NK-92 (cell line): ENCODE data around the gene PARP3.

Experiments
- DNase-seq: peaks from one replicate; lab custom pipeline; 2025; ENCODE audit not compliant: unreplicated experiment; lab: John Stamatoyannopoulos, UW

The PARP3 gene

DNA sequence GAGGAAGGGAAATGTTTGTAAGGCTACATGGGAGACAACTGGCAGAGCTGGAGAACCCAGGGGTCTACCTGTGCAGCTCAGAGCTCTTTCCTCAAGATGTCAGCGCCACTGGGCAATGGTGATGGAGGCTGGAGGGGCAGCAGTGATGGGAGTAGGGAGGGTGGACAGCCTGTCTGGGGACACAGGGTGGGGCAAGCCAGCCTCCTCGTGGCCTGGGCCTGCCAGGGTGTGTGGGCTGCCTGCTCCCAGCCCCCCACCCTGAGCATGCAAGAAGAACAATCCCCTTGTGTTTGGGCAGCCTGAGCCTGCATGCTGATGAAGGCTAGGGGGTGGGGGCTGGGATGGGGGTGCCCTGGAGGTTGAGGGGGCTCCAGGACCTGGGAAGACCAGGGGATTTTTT, 23.9 kb downstream of the PARP3 start:
- no peak for DNase-seq

DNA sequence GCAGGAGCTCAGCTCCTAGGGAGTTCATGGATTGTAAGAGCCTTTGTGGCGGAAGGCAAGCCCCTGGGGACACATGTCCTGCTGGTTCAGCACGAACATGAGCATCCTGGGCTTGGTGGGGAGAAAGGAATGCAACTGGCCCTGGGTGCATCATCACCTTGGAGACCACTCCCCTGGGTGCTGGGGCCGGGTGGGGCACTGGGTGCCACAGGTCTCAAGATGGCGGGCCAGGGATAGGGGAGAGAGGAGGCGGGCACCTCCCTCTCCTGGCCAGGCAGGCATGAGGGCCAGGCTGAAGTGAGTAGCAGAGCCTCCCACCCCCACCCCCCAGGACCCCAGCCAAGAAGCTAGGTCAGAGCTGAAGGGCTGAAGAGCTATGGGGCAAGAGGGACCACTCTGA, 24.3 kb downstream of the PARP3 start:
- no peak for DNase-seq

DNA sequence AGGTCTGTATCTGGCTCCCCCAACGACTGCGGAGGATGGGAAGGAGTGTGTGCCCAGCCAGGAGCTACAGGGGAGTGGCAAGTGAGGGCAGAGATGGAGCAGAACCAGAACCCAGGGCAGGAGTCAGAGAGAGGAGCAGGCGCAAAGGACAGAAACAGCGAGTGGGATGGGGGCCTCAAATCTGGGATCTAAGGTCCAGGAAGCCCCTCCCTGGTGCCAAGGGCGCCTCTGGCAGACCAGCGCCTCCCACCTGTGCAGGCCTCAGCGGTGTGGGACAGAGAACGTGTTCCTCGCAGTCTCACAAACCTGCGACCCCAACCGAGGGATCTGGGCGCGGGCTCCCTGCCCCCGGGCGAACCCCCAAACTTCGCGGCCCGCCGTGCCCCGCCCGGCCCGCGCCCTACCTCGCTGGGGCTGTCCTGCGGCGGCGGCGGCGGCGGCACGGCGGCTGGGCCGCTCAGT, 24.8 kb downstream of the PARP3 start:
- no peak for DNase-seq

DNA sequence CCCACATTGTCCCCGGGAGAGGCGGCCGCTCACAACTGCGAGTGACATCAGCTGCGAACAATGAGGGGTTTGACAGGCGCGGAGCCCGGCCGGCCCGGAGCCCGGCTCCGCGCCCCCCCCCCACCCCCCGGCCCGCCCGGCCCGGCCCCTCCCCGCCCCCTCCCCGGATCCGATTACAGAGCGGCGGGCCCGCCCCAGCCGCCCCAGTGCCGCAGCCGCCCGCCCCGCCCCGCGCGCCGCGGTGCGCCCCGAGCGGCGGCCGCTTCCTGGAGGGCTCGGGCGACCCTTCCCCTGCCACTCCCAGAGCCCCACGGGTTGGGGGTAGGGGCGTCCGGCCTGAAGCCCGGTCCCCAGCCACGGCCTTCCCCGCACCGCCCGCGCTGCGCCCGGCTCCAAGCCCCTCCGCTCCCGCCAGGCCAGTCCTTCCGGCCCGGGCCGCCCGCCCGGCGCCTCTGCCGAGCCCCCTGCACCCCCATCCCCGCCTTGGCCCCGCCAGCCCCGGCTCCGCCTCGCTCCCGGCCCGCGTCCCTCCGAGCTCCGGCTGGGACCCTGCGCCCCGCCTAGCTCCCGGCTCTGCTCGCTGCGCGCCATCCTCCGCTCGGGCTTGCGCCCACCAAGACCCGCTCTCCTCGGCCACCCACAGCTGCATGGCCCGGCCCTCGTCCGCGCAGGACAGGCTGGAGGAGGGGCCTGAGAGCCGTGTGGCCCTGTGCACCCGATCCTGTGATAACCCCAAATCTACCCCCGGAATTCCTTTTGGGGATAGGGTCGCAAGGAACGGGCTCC, 25.4 kb downstream of the PARP3 start, which contains the start of gene PCBP4:
Gene PCBP4, minus strand, starts transcription at position 71 of the 786 bp plus-strand sequence. CDS start 6,214 bp downstream, outside the sequence.
- DNase-seq, result no peak

DNA sequence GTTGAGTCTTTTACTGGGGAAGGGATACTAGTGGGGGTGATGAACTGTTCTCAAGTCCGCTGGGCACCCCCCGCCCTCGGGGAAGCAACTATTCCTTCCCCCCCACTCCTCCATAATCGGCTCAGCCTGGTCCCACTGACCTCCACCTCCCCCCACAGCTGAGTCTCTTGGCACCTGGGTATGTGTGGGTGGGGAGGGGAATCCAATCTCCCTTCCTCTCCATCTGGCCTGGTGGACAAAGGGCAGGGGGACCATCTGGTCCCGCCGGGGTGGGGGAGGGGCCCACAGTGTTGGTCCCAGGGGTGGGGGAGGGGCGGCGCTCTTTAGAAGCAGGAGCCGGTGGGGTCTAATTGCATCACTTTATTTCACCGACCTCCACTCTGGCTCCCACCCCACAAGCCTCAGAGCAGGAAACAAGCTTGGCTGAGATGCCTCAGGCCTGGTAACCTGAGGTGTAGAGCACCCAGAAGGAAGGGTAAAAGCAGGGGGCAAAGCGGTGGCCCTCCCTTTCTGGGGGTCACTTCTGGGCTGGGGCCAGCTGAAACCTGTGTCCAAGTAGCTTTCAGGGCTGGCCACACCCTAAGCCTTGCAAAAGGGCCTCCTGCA, 26.1 kb downstream of the PARP3 start:
- no peak for DNase-seq

DNA sequence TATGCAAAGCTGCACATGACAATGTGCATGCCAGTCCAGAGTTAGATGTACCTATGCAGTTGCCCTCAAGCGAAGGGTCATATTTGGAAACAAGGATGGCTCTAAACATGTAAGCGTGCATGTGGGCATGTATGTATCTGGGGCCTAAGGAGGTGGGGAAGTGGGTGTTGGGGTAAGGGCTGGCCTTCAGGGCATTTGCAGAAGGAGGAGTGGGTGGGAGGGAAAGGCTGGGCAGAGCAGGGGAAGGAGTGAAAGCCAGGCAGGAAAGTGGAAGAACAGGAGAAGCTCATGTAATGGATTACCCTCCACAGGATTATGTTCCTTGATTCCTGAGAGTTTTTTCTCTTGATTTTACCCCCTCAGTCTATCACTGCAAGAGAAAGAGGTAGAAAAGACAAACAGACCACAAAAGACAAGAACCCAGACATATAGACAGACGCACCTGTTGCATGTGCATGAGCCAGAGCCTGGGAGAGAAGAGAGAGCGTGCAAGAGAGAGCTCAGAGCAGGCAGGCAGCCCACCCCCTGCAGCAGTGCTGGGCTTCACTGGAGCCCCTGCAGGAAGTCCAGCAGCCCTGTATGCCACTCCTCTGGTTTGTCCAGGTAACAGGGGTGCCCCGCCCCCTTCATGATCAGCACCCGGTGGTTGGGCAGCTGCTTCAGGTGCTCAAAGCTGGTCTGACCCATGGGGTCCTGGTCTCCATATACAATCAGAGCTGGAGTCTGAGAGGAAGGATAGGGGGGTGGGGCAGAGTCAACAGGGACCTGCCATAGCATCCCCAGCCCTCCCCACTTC, 26.9 kb downstream of the PARP3 start:
- no peak for DNase-seq

DNA sequence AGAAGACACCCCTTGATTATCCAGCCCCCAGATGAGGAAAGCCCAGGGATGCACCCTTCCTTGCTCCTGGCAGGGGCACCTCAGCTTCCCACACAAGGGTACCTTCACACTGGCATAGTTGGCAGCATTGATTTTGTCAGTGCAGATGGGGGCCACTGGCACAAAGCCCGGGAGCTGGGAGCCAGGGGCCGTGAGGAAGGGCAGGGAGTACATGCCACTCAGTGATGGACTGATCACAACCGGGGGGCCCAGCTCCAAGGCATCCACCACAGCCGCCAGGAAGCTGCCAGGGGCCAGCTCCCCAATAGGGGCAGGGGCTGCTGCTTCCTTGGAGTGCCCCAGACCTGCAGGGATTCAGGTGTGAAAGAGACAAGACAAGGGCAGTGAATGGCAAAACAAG, 27.7 kb downstream of the PARP3 start:
- no peak for DNase-seq

DNA sequence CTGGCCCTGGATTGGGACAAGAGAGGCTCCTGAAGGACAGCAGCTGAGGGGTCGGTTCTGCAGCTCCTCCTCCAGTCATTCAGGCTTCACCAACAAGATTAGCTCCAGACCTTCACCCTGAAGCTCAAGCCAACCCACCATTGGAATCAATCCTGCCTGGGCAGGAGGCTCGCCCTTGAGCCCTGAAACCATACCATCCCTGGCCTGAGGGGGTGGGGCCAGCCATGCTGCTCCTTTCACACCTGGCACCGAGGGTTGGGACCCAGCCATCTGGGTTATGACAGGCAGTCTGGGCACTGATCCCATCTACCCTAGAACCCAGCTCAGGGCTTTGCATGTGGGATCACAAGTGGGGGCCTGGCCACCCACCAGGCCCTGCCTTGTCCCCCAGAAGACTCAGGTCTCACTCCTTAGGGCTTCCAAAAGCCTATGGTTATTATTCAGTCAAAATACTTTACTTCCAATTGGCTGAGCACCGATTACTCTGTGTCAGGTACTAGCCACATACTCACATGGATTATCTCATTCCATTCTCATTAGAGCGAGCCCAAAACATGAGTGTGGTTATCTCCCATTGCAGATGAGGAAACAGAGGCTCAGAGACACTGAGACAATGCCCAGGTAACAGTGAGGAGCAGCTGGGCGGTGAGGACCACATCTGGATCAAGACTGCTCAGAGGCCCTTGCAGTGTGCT, 28.6 kb downstream of the PARP3 start:
- no peak for DNase-seq

DNA sequence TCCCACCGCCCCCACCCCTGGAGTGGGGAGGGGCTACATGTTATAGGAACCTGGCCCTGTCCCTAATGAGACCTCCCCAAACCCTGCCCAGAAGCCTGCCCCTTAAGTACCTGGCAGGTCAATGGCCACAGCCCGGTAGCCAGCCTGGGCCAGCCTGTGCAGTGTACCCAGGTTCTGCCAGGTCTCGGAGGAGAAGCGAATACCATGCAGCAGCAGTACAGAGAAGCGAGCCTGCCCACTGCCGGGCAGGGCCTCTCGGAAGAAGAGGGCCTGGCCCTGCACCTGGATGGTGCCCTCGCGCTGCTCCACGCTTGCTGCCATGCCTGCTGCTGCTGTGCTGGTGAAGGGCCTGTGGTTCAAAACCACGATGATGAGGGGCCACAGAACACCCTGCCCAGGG, 29.2 kb downstream of the PARP3 start:
- no peak for DNase-seq

DNA sequence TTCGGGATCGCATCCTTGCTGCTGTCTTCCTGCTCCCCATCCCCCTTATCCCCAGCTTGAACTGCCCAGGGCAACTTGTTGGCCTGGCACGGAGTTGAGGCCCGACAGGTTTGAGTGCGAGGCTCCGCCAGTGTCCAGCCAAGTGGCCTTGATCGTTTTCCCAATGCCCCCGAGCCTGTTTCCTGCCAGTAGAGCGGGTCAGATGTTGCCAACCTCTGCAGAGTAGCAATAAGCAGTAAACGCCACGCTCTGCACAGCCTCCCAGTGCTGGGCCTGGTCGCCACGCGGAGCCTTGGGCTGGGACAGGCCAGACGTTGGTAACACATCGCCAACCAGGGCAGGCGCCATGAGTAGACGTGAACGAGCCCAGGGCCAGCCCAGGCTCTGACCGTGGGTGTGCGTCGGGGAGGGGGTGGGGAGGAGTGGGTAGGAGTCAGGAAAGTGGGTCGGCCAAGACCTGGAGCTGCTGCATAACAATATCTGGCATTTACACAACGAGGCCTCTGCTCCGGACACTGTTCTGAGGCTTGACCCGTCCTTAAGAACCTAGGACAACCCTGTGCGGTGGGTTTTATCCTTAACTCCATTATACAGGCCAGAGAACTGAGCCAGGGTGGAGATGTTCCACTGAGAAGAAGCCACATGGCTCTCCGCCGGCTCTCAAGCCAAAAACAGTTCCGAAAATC, 32.3 kb downstream of the PARP3 start:
- DNase-seq, result no peak

DNA sequence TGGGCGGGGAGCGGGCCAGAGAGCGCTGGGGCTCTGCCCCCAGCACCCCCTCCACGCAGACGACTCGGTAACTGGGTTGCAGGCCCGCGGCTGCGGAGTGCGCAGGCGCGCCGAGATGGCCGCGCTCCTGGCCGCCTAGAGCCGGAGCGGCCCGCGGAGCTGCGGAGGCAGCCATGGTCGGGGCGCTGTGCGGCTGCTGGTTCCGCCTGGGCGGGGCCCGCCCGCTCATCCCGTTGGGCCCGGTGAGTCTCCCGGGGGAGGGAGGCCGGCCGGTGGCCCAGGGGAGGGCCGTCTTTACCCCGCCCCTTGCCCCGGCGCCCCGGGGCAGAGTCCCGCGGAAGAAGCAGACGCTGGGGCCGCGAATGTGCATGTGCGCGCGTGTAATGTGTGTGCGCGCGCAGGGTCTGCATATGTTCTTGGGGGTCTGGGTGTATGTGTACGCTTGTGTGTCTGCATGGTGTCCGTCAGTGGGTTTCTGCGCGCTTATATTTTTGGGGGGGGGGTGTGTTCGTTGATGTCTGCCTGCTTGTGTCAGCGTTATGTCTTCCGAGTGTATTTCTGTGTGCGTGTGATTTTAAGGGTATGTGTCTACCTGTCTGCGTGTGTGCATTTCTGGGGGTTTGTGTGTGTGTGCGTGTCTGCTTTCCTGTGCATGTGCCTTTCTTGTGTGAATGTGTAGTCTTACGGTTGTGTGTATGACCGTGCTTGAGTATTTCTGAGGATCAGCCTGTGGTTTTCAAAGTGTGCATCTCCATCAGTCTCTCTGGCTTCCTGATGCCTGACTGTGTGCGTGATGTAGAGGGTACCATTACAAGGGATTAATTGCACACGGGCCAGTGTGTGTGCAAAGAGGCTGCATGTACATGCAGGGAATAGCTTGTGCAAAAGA, 33.0 kb downstream of the PARP3 start, which contains the start of gene ABHD14A:
Gene ABHD14A, plus strand, starts transcription at position 102 of the 889 bp plus-strand sequence. Its CDS starts 72 bp downstream, at position 174.
- DNase-seq, result no peak

DNA sequence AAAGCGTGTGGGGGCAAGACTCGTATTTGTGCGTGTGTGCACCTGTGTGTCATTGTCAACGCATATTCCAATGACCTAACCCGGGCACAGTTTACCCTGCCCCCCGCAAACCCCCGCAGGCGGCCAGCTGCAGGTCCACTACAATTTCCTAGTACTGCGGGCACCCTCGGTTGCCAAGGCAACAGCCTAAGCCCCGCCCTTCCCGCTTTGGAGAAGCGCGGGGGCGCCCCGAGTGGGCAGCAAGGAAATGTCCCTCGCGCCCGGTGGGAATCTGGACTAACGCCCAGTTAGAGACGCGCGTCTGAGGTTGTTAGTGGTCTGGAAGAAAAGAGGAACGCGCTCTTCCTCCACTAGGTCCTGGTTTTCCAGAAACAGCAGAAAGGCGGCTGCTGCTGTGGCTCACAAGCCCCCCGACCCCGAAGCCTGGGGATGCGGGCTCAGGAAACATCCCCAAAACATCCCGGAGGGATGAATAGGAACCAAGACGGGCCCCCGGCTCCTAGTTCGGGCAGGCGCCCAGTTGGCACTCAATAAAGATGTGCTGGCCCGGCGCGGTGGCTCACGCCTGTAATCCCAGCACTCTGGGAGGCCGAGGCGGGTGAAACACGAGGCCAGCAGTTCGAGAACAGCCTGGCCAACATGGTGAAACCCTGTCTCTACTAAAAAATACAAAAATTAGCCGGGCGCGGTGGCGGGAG, 33.8 kb downstream of the PARP3 start:
- DNase-seq, result no peak

DNA sequence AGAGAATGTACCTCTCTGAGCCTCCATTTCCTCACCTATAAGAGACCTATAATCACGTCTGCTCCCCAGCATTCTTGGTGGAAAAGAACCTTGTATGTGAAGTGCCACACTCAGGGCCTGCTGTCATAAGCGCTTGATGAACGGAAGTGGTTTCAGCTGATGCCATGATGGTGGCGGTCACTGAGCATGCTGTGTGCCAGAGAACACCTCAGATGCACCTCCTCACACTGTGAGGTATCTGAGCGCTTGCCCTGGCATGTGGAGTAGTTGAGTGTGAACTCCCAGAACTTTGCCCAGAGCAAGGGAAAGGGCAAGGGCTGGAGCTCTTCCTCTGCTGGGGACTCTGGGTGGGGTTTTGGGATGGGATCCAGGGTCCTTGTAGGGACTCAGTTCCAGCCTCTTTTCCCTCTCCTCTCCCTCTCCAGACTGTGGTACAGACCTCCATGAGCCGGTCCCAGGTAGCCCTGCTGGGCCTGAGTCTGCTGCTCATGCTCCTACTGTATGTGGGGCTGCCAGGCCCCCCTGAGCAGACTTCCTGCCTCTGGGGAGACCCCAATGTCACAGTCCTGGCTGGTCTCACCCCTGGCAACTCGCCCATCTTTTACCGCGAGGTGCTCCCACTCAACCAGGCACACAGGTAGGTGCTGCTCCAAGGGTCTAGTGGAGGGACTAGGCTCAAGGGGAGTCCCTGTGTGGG, 35.4 kb downstream of the PARP3 start:
- DNase-seq, result no peak

DNA sequence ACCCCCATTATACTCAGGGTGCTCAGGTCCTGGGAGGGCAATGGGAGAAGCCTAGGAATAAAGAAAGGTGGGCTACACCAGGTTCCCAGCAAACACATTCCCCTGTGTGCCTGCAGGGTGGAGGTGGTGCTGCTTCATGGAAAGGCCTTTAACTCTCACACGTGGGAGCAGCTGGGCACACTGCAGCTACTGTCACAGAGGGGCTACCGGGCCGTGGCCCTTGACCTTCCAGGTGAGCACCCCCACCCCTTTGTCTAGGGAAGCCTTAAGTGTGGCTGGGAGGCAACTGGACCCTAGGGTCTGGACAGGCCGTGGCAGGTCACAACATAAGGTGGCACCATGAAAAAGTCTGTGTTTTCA, 36.0 kb downstream of the PARP3 start:
- no peak for DNase-seq

DNA sequence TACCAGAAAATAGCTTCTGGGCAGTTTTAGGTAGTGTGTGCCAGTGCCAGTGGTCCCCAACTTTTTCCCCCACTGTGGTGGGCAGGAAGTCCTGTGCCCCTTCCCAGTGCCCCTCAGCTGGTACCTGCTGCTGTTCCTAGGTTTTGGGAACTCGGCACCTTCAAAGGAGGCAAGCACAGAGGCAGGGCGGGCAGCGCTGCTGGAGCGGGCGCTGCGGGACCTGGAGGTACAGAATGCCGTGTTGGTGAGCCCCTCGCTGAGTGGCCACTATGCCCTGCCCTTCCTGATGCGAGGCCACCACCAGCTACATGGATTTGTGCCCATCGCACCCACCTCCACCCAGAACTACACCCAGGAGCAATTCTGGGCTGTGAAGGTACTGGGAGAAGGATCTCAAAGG, 38.1 kb downstream of the PARP3 start:
- DNase-seq, result no peak

DNA sequence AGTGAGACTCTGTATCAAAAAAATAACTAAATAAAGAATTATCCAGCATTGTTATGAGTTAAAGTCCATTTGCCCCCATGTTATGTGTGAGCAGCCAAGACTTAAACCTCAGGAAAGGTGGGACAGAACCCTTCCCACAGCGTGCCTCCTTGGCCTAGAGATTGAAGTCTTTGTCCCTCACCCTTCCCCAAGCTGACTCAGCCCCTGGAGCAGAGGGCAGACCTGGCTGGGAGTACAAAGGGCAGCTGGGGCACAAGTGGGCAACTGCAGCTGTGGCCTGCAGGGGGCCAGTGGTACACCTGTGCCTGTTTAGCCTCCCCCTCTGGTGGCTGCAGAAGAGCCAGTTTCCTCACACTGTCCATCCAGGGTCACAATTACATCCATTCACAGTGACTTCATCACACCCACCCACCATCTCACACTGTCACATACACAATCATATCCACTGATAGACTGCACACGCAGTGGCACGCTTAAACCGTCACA, 40.2 kb downstream of the PARP3 start:
- DNase-seq, result no peak

DNA sequence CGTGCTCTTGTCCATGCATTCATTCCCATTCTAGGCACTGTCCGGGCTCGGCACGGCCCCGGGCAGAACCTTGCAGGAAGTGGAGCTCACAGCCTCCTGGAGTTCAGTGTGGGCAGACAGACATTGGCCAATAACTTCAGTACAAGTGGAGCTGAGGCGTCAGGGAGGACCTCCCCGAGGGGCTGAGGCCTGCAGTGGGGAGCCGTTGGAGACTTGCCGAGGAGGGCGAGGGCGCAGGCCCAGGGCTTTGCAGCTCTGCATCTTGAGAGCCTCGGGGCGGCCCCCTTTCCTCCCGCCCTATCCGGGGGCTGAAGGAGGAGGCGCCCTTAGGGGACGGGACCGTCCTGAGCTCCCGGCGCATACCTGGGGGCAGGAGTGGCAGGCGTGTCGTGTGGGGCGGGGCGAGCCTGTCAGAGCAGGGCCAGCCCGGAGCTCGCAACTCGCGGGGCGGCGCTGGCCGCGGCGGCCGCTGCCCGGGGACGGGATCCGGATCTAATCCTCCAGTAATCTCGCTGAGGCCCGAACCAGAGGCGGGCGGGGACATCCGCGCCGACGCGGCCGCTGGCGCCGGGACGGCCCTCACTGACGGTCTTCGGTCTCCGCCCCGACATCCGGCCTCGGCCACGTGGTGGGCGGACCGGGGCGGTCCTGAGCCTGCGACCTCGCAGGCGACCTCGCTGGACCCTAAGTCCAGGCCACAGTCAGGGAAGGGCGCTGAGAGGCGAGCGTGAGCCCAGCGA, 40.8 kb downstream of the PARP3 start, which contains the start of gene ACY1:
Gene ACY1, plus strand, starts transcription at position 698 of the 740 bp plus-strand sequence. CDS start 530 bp downstream, outside the sequence.
- DNase-seq, result no peak
